Panc1 (cell line): ENCODE data around the gene ITFG2. TPM values are rescaled to one million over a fixed set of nuclear protein-coding genes. Genes with fewer than 3 reads are reported as not detected.

Experiments
- ATAC-seq: fragments of 200-7000 bp; cut with Tn5 transposase; 2 replicates; pipeline ENCODE4 v1.9.1; 2020; ENCODE audit warnings: mild to moderate bottlenecking, moderate library complexity
- BruUV-seq: library from RNA; stranded (reverse); fragments of 400-500 nt; replicated peaks from 2 replicates; lab custom pipeline; 2021; lab: Mats Ljungman, UMichigan
- CTCF ChIA-PET: fragments of 300-600 bp; sonication (Branson Sonifier 250); formaldehyde crosslinking; loops from one replicate; lab custom pipeline; 2022; ENCODE audit warnings: antibody characterized with exemption; lab: Charles Lee
- POLR2A ChIA-PET: fragments of 300-600 bp; sonication (Branson Sonifier 250); formaldehyde crosslinking; loops from one replicate; lab custom pipeline; 2022; ENCODE audit warnings: antibody characterized with exemption; lab: Charles Lee
- DNase-seq: peaks from one replicate; pipeline ENCODE4 v3.0.0-alpha.2; 2010; ENCODE audit warnings: low read depth, low spot score
- H3K27ac ChIP-seq: 2 replicates; pipeline ENCODE4 v1.5.1; 2011; ENCODE audit warnings: mild to moderate bottlenecking, low read length, inconsistent platforms
- H3K27me3 ChIP-seq: fragments of 200-500 bp; sonication (Bioruptor generic); 2 replicates; pipeline ENCODE4 v1.6.0; 2014; ENCODE audit warnings: low read length, inconsistent platforms; ENCODE audit not compliant: control insufficient read depth, insufficient read depth
- H3K36me3 ChIP-seq: fragments of 200-500 bp; sonication (Bioruptor generic); 2 replicates; pipeline ENCODE4 v1.5.1; 2014; ENCODE audit warnings: inconsistent platforms, mild to moderate bottlenecking, low read length, moderate library complexity; ENCODE audit not compliant: control insufficient read depth, insufficient read depth
- H3K4me1 ChIP-seq: 2 replicates; pipeline ENCODE4 v1.5.1; 2011; ENCODE audit warnings: inconsistent platforms, mild to moderate bottlenecking, low read length, moderate library complexity; ENCODE audit not compliant: control insufficient read depth, insufficient read depth
- H3K4me3 ChIP-seq, 2 experiments: 2 replicates each; pipeline ENCODE4 v1.5.1; 2011 to 2012; ENCODE audit warnings: low read depth in 2 of 2, low read length in 2 of 2, mild to moderate bottlenecking in 2 of 2, inconsistent platforms in 1 of 2, moderate library complexity in 1 of 2
- H3K9me3 ChIP-seq: fragments of 200-500 bp; sonication (Bioruptor generic); 2 replicates; pipeline ENCODE4 v1.5.1; 2014; ENCODE audit warnings: low read depth, mild to moderate bottlenecking, inconsistent platforms, low read length, moderate library complexity; ENCODE audit not compliant: control insufficient read depth, insufficient read depth
- POLR2AphosphoS5 ChIP-seq: IDR thresholded peaks from 2 replicates; pipeline ENCODE4 v1.6.1; 2012; ENCODE audit warnings: mild to moderate bottlenecking, low read depth, low read length, moderate library complexity
- REST ChIP-seq, 2 experiments: IDR thresholded peaks; 2 replicates each; pipeline ENCODE4 v1.6.1; 2011 to 2012; ENCODE audit warnings: low read depth in 2 of 2, control low read depth in 1 of 2, low read length in 1 of 2, mild to moderate bottlenecking in 1 of 2, moderate library complexity in 1 of 2; ENCODE audit not compliant: insufficient read depth in 1 of 2
- SIN3A ChIP-seq: IDR thresholded peaks from 2 replicates; pipeline ENCODE4 v1.6.1; 2012; ENCODE audit warnings: low read depth, mild to moderate bottlenecking, low read length, moderate library complexity, borderline replicate concordance; ENCODE audit not compliant: insufficient read depth
- TCF7L2 ChIP-seq: IDR thresholded peaks from 2 replicates; pipeline ENCODE4 v1.6.1; 2011; ENCODE audit warnings: mild to moderate bottlenecking, low read depth, low read length, inconsistent platforms
- in situ Hi-C: cut with HindIII; loops from 2 replicates; pipeline ENCODE4 v1.10.0; 2016; ENCODE audit warnings: low sequenced_read_pairs, low pct_unique_long_range_greater_than_20kb
- intact Hi-C: fragments of 100-400 bp; cut with micrococcal nuclease; formaldehyde crosslinking; loops from one replicate; pipeline ENCODE4 v1.10.0; 2022; ENCODE audit not compliant: unreplicated experiment
- total RNA-seq: library from RNA; stranded (reverse); gene quantifications from one replicate; pipeline ENCODE4 v1.2.1, GENCODE V29; 2021; ENCODE audit not compliant: unreplicated experiment
- TF ChIP-seq, protein P1 (sequence below): fragments of 450-650 bp; IDR thresholded peaks from 2 replicates; pipeline ENCODE4 v1.5.1; 2017; ENCODE audit warnings: mild to moderate bottlenecking

The ITFG2 gene
- total RNA-seq, 1 experiment from 2014 or later: 17.4 TPM

- H3K4me1 ChIP-seq: no peaks in the 10 kb centered on the region
- intact Hi-C loops: no loop called here
- ATAC-seq: no peak
- in situ Hi-C loops: no loop called here
- BruUV-seq: no TSS peak
- H3K4me3 ChIP-seq: no peak overlapping the region
- H3K36me3 ChIP-seq: 0 out of 2 replicates have a peak, but pooled peaks cover 2% of the 10 kb centered on the region
- no peaks in the 10 kb centered on the region for H3K27me3 ChIP-seq
- DNase-seq: no peak
- no peak overlapping the region for H3K27ac ChIP-seq
- no peaks in the 10 kb centered on the region for H3K9me3 ChIP-seq
- POLR2A ChIA-PET: no interaction called here
- TF ChIP-seq TCF7L2 (no peak), SIN3A (no peak), POLR2AphosphoS5 (no peak), REST (IDR thresholded peaks at IDR 0.05; ENCODE audit: insufficient read depth in 1 of 2, low read depth in 2 of 2, low read length in 1 of 2) (no peak)
- TF ChIP-seq, protein P1, sequence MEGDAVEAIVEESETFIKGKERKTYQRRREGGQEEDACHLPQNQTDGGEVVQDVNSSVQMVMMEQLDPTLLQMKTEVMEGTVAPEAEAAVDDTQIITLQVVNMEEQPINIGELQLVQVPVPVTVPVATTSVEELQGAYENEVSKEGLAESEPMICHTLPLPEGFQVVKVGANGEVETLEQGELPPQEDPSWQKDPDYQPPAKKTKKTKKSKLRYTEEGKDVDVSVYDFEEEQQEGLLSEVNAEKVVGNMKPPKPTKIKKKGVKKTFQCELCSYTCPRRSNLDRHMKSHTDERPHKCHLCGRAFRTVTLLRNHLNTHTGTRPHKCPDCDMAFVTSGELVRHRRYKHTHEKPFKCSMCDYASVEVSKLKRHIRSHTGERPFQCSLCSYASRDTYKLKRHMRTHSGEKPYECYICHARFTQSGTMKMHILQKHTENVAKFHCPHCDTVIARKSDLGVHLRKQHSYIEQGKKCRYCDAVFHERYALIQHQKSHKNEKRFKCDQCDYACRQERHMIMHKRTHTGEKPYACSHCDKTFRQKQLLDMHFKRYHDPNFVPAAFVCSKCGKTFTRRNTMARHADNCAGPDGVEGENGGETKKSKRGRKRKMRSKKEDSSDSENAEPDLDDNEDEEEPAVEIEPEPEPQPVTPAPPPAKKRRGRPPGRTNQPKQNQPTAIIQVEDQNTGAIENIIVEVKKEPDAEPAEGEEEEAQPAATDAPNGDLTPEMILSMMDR: no peak
- CTCF ChIA-PET: no interaction called here
These were observed 13.6 kb downstream of the ITFG2 start for GRCh38 chr12:2826036-2826435.

- in situ Hi-C loops: no loop called here
- no peaks in the 10 kb centered on the region for H3K9me3 ChIP-seq
- H3K27ac ChIP-seq: no peak overlapping the region
- no peaks in the 10 kb centered on the region for H3K4me1 ChIP-seq
- no TSS peak for BruUV-seq
- H3K27me3 ChIP-seq: no peaks in the 10 kb centered on the region
- no peak overlapping the region for H3K4me3 ChIP-seq
- 0 out of 2 replicates have a peak, but pooled peaks cover 2% of the 10 kb centered on the region for H3K36me3 ChIP-seq
- POLR2A ChIA-PET: no interaction called here
- no peak for DNase-seq
- CTCF ChIA-PET: no interaction called here
- TF ChIP-seq POLR2AphosphoS5: no peak
- no peak for TF ChIP-seq REST (IDR thresholded peaks at IDR 0.05; ENCODE audit: insufficient read depth in 1 of 2, low read depth in 2 of 2, low read length in 1 of 2)
- no peak for TF ChIP-seq TCF7L2
- TF ChIP-seq, protein P1: no peak
- TF ChIP-seq SIN3A: no peak
- no peak for ATAC-seq
- intact Hi-C loops: no loop called here
These were observed 14.4 kb downstream of the ITFG2 start for GRCh38 chr12:2826721-2827515.
